Endothelial cell of umbilical vein (primary cell): ENCODE data around the gene HOMER1. TPM values are rescaled to one million over a fixed set of nuclear protein-coding genes. Genes with fewer than 3 reads are reported as not detected.

Source experiments
- BruUV-seq: library from RNA; stranded (reverse); fragments of 400-500 nt; replicated peaks from 2 replicates; lab custom pipeline; 2021; lab: Mats Ljungman, UMichigan
- CTCF ChIA-PET: fragments of 300-600, 350-600 bp; sonication (Branson Sonifier 250); formaldehyde crosslinking; loops from one replicate; lab custom pipeline; 2021; ENCODE audit warnings: antibody characterized with exemption, inconsistent platforms; lab: Charles Lee
- POLR2A ChIA-PET: fragments of 300-600, 350-600 bp; sonication (Branson Sonifier 250); formaldehyde crosslinking; loops from one replicate; lab custom pipeline; 2021; ENCODE audit warnings: antibody characterized with exemption, inconsistent platforms; lab: Charles Lee
- DNase-seq: peaks from one replicate; pipeline ENCODE4 v3.0.0-alpha.2; 2011; ENCODE audit warnings: low read depth, low spot score
- FAIRE-seq: peaks from 2 replicates; lab custom pipeline; 2011; peaks lifted over from hg19 to GRCh38; lab: Jason Lieb, UNC
- H2AFZ ChIP-seq: 2 replicates; pipeline ENCODE4 v1.6.0; 2012; ENCODE audit warnings: low read depth, low read length, control low read depth, inconsistent platforms
- H3K27ac ChIP-seq: 2 replicates; pipeline ENCODE4 v1.5.1; 2011; ENCODE audit warnings: low read depth, mild to moderate bottlenecking, control low read depth, low read length, moderate library complexity; ENCODE audit not compliant: insufficient read depth
- H3K27me3 ChIP-seq, 2 experiments: 2 replicates each; pipeline versions ENCODE4 v1.6.0 to v1.6.1; 2011; ENCODE audit warnings: low read length in 2 of 2, mixed read lengths in 1 of 2; ENCODE audit not compliant: control insufficient read depth in 2 of 2, insufficient read depth in 2 of 2
- H3K36me3 ChIP-seq, 2 experiments: 2 replicates in 1 of 2; 3 replicates in 1 of 2; pipeline ENCODE4 v1.5.1; 2011; ENCODE audit warnings: low read length in 2 of 2, mild to moderate bottlenecking in 1 of 2, moderate library complexity in 1 of 2; ENCODE audit not compliant: control insufficient read depth in 2 of 2, insufficient read depth in 2 of 2; ENCODE audit errors: extremely low read depth in 1 of 2
- H3K4me1 ChIP-seq: 3 replicates; pipeline ENCODE4 v1.5.1; 2011; ENCODE audit warnings: mild to moderate bottlenecking, low read length; ENCODE audit not compliant: control insufficient read depth, insufficient read depth; ENCODE audit errors: extremely low read depth
- H3K4me2 ChIP-seq: 2 replicates; pipeline ENCODE4 v1.6.1; 2011; ENCODE audit warnings: low read length, control low read depth, mixed read lengths; ENCODE audit not compliant: insufficient read depth
- H3K4me3 ChIP-seq, 3 experiments: fragments of 200-600 bp in 1 of 3; sonication (generic), shearing (Covaris generic) in 1 of 3; replicated peaks in 1 of 3; 2 replicates each; pipeline ENCODE4 v1.5.1; 2011 to 2016; ENCODE audit warnings: control low read depth in 3 of 3, low read length in 3 of 3, mild to moderate bottlenecking in 2 of 3, inconsistent platforms in 1 of 3, low read depth in 1 of 3, moderate library complexity in 1 of 3; ENCODE audit not compliant: insufficient read depth in 1 of 3
- H3K79me2 ChIP-seq: 2 replicates; pipeline ENCODE4 v1.6.0; 2012; ENCODE audit warnings: low read length, inconsistent platforms; ENCODE audit not compliant: control insufficient read depth, insufficient read depth
- H3K9ac ChIP-seq: replicated peaks from 2 replicates; pipeline ENCODE3; 2011; ENCODE audit warnings: low read length, control low read depth; ENCODE audit not compliant: insufficient read depth; ENCODE audit errors: extremely low read depth
- H3K9me1 ChIP-seq: replicated peaks from 3 replicates; pipeline ENCODE4 v1.6.0; 2011; ENCODE audit warnings: mild to moderate bottlenecking, low read length; ENCODE audit not compliant: control insufficient read depth, insufficient read depth; ENCODE audit errors: extremely low read depth
- H3K9me3 ChIP-seq: replicated peaks from 2 replicates; pipeline ENCODE4 v1.5.1; 2012; ENCODE audit warnings: low read length, inconsistent platforms; ENCODE audit not compliant: control insufficient read depth, insufficient read depth
- H4K20me1 ChIP-seq: replicated peaks from 2 replicates; pipeline ENCODE3; 2011; ENCODE audit warnings: mild to moderate bottlenecking, low read length; ENCODE audit not compliant: control insufficient read depth, insufficient read depth; ENCODE audit errors: extremely low read depth
- CTCF ChIP-seq, 2 donors: IDR thresholded peaks; 1 replicate in 1 of 2; 2 replicates in 1 of 2; pipeline ENCODE4 v1.5.1; 2011; ENCODE audit warnings: low read length in 2 of 2, mild to moderate bottlenecking in 2 of 2, moderate library complexity in 2 of 2, control low read depth in 1 of 2, inconsistent platforms in 1 of 2, low read depth in 1 of 2; ENCODE audit not compliant: insufficient read depth in 1 of 2; ENCODE audit errors: extremely low read depth in 1 of 2
- EZH2 ChIP-seq: IDR thresholded peaks from 2 replicates; pipeline ENCODE4 v1.6.1; 2012; ENCODE audit warnings: borderline replicate concordance, low read depth, mild to moderate bottlenecking, moderate library complexity, low read length, inconsistent platforms; ENCODE audit not compliant: severe bottlenecking
- FOS ChIP-seq: IDR thresholded peaks from 2 replicates; pipeline ENCODE4 v1.6.1; 2011; ENCODE audit warnings: mild to moderate bottlenecking, low read length, moderate library complexity, borderline replicate concordance; ENCODE audit not compliant: insufficient read depth
- GATA2 ChIP-seq: IDR thresholded peaks from 2 replicates; pipeline ENCODE4 v1.7.0; 2011; ENCODE audit warnings: low read depth, mild to moderate bottlenecking, moderate library complexity, mixed read lengths, low read length; ENCODE audit not compliant: insufficient read length, insufficient read depth
- JUN ChIP-seq: IDR thresholded peaks from 2 replicates; pipeline ENCODE4 v1.6.1; 2011; ENCODE audit warnings: borderline replicate concordance, low read depth; ENCODE audit not compliant: insufficient read length, insufficient read depth
- MAX ChIP-seq: IDR thresholded peaks from 2 replicates; pipeline ENCODE4 v1.6.1; 2011; ENCODE audit not compliant: insufficient read depth, insufficient read length
- MYC ChIP-seq: IDR thresholded peaks from one replicate; pipeline ENCODE4 v1.6.1; 2011; ENCODE audit warnings: mild to moderate bottlenecking, low read depth, low read length
- POLR2A ChIP-seq: IDR thresholded peaks from 2 replicates; pipeline ENCODE4 v1.6.1; 2012; ENCODE audit warnings: low read depth, mild to moderate bottlenecking, control low read depth, low read length
- POLR2AphosphoS5 ChIP-seq: IDR thresholded peaks from 2 replicates; pipeline ENCODE4 v1.6.1; 2012; ENCODE audit warnings: low read depth, mild to moderate bottlenecking, control low read depth, low read length, moderate library complexity; ENCODE audit not compliant: insufficient read depth
- dilution Hi-C: fragments of 300-500 bp; cut with MboI; formaldehyde crosslinking; loops from one replicate; pipeline ENCODE4 v1.15.0; 2019; ENCODE audit warnings: low sequenced_read_pairs; ENCODE audit not compliant: extremely low pct_ligation_motif_present
- intact Hi-C: fragments of 100-400 bp; cut with micrococcal nuclease; formaldehyde crosslinking; loops from one replicate; pipeline ENCODE4 v1.10.0; 2022
- polyA plus RNA-seq, 4 experiments: library from polyadenylated mRNA; depleted of rRNA in 3 of 4; stranded (reverse) in 3 of 4; unstranded in 1 of 4; fragments of >200 nt; gene quantifications; 2 replicates each; pipeline versions ENCODE4 v1.2.1 to v1.2.3, GENCODE V29; 2011 to 2012; ENCODE audit warnings: missing spikeins in 1 of 4
- total RNA-seq: library from RNA; stranded (reverse); gene quantifications from 2 replicates; pipeline ENCODE4 v1.2.3, GENCODE V29; 2021

Gene HOMER1
- total and polyA plus RNA-seq, 2 donors (not counting 3 experiments of a cell fraction or from before 2014, with no cell fraction given) = 0.57 to 3.9 TPM

- POLR2A ChIA-PET = interaction anchor here (1.0 kb wide), 1 partner anchor 22 kb away, joined by 3 read pairs; no protein-coding TSS in a partner anchor
Measured at GRCh38 chr5:79513308-79513703, 628 bp downstream of the HOMER1 start.

More at GRCh38 chr5:79513308-79513703, 628 bp downstream of the HOMER1 start:
- no peak for DNase-seq
- Histone ChIP-seq H3K4me3 (peak overlapping the region; percentile 80 to 89 (median 87)), H3K79me2 (no peaks in the 10 kb centered on the region), H3K9me1 (no peaks in the 10 kb centered on the region), H3K36me3 (no peaks in the 10 kb centered on the region), H3K27ac (peak overlapping the region; percentile 68), H2AFZ (peak overlapping the region; percentile 67), H4K20me1 (no peaks in the 10 kb centered on the region), H3K4me2 (peak overlapping the region; percentile 86), H3K9ac (peak overlapping the region; percentile 81), H3K27me3 (peaks cover 0 to 2% of the 10 kb centered on the region in 2 experiments), H3K4me1 (peaks cover 23% of the 10 kb centered on the region), H3K9me3 (no peaks in the 10 kb centered on the region)
- TF ChIP-seq POLR2AphosphoS5 (no peak), EZH2 (no peak), GATA2 (no peak), MAX (no peak), FOS (no peak), MYC (no peak), CTCF (IDR thresholded peaks at IDR 0.05; ENCODE audit: extremely low read depth in 1 of 2, insufficient read depth in 1 of 2, low read depth in 1 of 2, low read length in 2 of 2) (no peak), JUN (no peak), POLR2A (no peak)
- no TSS peak for BruUV-seq
- dilution Hi-C loops (no loop called here), intact Hi-C loops (loop anchor here (1.0 to 10.0 kb wide), 6 partner anchors 99 to 1151 kb away; partner anchors contain the start of genes ARSB, JMY, SCAMP1 and SERINC5)
- FAIRE-seq = no peak
- CTCF ChIA-PET = interaction anchor here (0.6 to 2.6 kb wide), 5 partner anchors 13 to 1767 kb away, joined by 3 to 12 read pairs (median 6); no protein-coding TSS in a partner anchor
